Posterior cingulate gyrus (tissue), 11 donors: ENCODE data around the gene LINGO1.
A peak's percentile ranks its signal among the peaks of the same experiment; 100 is the strongest.

Source experiments
- DNase-seq, 10 donors: peaks; one replicate each; pipeline versions ENCODE4 v3.0.0 to v3.0.0-alpha.2; 2020 to 2021; ENCODE audit warnings: mixed read lengths in 3 of 10
- intact Hi-C: fragments of 100-400 bp; cut with DNase I; formaldehyde crosslinking; loops from one replicate; pipeline ENCODE4 v1.15.1; 2023

LINGO1 gene

GRCh38 chr15:77634266-77634962 is 1.7 kb upstream of the LINGO1 start:
- intact Hi-C loops, result loop anchor here (5.0 to 10.0 kb wide), 2 partner anchors 57 to 240 kb away; no protein-coding TSS in a partner anchor
- peak; percentile 48 to 95 (median 81) for DNase-seq

GRCh38 chr15:77633913-77634265 is 1.2 kb upstream of the LINGO1 start:
- intact Hi-C loops, result loop anchor here (1.0 to 10.0 kb wide), 4 partner anchors 57 to 241 kb away; no protein-coding TSS in a partner anchor
- DNase-seq, result peak in 1 of 10 donors; percentile 63

GRCh38 chr15:77633134-77633912 is 611 bp upstream of the LINGO1 start:
- peak; percentile 84 to 99 (median 92) for DNase-seq
- intact Hi-C loops, result loop anchor here (1.0 to 10.0 kb wide), 4 partner anchors 56 to 241 kb away; no protein-coding TSS in a partner anchor

- DNase-seq, result peak in 2 of 10 donors; percentile 31 to 73
- intact Hi-C loops, result loop anchor here (2.0 to 10.0 kb wide), 3 partner anchors 55 to 243 kb away; no protein-coding TSS in a partner anchor
Measured at GRCh38 chr15:77631745-77632533, 773 bp downstream of the LINGO1 start.

- intact Hi-C loops, result loop anchor here (5.0 to 10.0 kb wide), 2 partner anchors 54 to 244 kb away; no protein-coding TSS in a partner anchor
- peak; percentile 50 to 96 (median 76) for DNase-seq
Measured at GRCh38 chr15:77630956-77631744, 1.6 kb downstream of the LINGO1 start.

GRCh38 chr15:77630056-77630455 is 2.7 kb downstream of the LINGO1 start:
- DNase-seq, result peak in 1 of 10 donors; percentile 61
- intact Hi-C loops, result loop anchor here (5.0 to 10.0 kb wide), 2 partner anchors 53 to 245 kb away; no protein-coding TSS in a partner anchor

GRCh38 chr15:77629070-77630030 is 3.4 kb downstream of the LINGO1 start:
- intact Hi-C loops, result loop anchor here (5.0 to 10.0 kb wide), 2 partner anchors 52 to 245 kb away; no protein-coding TSS in a partner anchor
- DNase-seq, result no peak

- DNase-seq, result no peak
- intact Hi-C loops, result no loop called here
Measured at GRCh38 chr15:77628010-77628409, 4.7 kb downstream of the LINGO1 start.

- peak in 1 of 10 donors; percentile 49 for DNase-seq
- intact Hi-C loops, result no loop called here
Measured at GRCh38 chr15:77627581-77627980, 5.1 kb downstream of the LINGO1 start.

- DNase-seq, result peak in 1 of 10 donors; percentile 72
- intact Hi-C loops, result no loop called here
Measured at GRCh38 chr15:77627067-77627466, 5.6 kb downstream of the LINGO1 start.

GRCh38 chr15:77626002-77626401 is 6.7 kb downstream of the LINGO1 start:
- DNase-seq, result no peak
- intact Hi-C loops, result no loop called here

GRCh38 chr15:77625376-77625775 is 7.3 kb downstream of the LINGO1 start:
- no peak for DNase-seq
- intact Hi-C loops, result no loop called here

- intact Hi-C loops, result no loop called here
- DNase-seq, result no peak
Measured at GRCh38 chr15:77624868-77625267, 7.8 kb downstream of the LINGO1 start.

GRCh38 chr15:77623755-77624524 is 8.8 kb downstream of the LINGO1 start:
- intact Hi-C loops, result no loop called here
- no peak for DNase-seq

- peak in 1 of 10 donors; percentile 89 for DNase-seq
- intact Hi-C loops, result no loop called here
Measured at GRCh38 chr15:77622934-77623754, 9.6 kb downstream of the LINGO1 start.

- intact Hi-C loops, result no loop called here
- DNase-seq, result no peak
Measured at GRCh38 chr15:77622209-77622933, 10.3 kb downstream of the LINGO1 start.
